ENCODE measurements around the gene CCDC134. TPM values are rescaled to one million over a fixed set of nuclear protein-coding genes. Genes with fewer than 3 reads are reported as not detected.

The CCDC134 gene
- total RNA-seq, 1 donor from 2014 or later: 16.9 TPM

DNA sequence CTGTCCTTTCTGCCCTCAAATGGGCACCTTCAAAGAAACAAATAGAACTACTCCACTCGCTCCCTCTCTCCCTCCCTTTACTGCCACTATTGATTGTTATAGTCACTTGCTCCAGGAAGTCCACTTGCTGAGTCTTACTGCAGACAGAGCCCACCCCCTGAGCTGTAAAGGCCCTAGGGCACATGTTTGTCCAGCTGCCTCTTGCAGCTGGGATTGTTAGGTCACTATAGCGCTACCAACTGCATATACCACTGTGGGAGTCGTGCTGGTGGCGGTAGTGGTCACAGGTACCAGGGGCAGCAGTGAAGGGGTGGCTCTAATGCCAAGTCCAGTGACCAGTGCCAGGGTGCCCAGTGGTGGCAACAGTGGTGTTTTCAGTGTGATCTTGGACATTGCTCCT lies 28.0 kb downstream of the CCDC134 start:
- Mint-ChIP-seq H3K36me3 (peaks cover 4% of the 10 kb centered on the region), H3K27me3 (ENCODE audit: low read depth) (no peaks in the 10 kb centered on the region), H3K27ac (peak overlapping the region; percentile 4), H3K9me3 (no peaks in the 10 kb centered on the region), H3K4me3 (no peak overlapping the region), H3K4me1 (peaks cover 22% of the 10 kb centered on the region)
- TF ChIP-seq, protein P1, sequence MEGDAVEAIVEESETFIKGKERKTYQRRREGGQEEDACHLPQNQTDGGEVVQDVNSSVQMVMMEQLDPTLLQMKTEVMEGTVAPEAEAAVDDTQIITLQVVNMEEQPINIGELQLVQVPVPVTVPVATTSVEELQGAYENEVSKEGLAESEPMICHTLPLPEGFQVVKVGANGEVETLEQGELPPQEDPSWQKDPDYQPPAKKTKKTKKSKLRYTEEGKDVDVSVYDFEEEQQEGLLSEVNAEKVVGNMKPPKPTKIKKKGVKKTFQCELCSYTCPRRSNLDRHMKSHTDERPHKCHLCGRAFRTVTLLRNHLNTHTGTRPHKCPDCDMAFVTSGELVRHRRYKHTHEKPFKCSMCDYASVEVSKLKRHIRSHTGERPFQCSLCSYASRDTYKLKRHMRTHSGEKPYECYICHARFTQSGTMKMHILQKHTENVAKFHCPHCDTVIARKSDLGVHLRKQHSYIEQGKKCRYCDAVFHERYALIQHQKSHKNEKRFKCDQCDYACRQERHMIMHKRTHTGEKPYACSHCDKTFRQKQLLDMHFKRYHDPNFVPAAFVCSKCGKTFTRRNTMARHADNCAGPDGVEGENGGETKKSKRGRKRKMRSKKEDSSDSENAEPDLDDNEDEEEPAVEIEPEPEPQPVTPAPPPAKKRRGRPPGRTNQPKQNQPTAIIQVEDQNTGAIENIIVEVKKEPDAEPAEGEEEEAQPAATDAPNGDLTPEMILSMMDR (IDR thresholded peaks at IDR 0.05; ENCODE audit: unreplicated experiment): no peak
- no peak for DNase-seq (ENCODE audit: low spot score in 2 of 2, unreplicated experiment in 2 of 2)

DNA sequence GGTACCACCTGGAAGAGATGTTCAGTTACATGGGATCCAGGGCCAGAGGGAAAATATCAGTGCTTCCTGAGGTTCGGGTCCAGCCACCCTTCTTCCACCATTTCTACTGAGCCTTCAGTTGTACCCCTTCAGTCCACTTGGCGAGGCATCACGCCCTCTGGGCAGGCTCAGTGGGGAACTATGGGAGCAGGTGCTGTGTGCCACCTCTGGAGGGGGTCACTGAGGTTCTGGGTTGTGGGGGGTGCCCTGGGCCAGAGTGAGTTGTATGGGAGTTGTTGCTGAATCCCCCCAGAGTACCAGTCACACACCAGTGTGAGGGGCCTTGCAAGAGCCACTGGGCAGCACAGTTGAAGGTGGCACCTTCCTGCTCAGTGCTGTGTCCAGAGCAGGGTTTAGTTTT lies 29.7 kb downstream of the CCDC134 start:
- no peak for DNase-seq (ENCODE audit: low spot score in 2 of 2, unreplicated experiment in 2 of 2)
- no peaks in the 10 kb centered on the region for H3K27me3 Mint-ChIP-seq (ENCODE audit: low read depth)
- TF ChIP-seq, protein P1 (IDR thresholded peaks at IDR 0.05; ENCODE audit: unreplicated experiment): no peak
- H3K36me3 Mint-ChIP-seq: peaks cover 4% of the 10 kb centered on the region
- H3K27ac Mint-ChIP-seq: no peak overlapping the region
- H3K4me1 Mint-ChIP-seq: peaks cover 34% of the 10 kb centered on the region
- no peaks in the 10 kb centered on the region for H3K9me3 Mint-ChIP-seq
- H3K4me3 Mint-ChIP-seq: no peak overlapping the region

DNA sequence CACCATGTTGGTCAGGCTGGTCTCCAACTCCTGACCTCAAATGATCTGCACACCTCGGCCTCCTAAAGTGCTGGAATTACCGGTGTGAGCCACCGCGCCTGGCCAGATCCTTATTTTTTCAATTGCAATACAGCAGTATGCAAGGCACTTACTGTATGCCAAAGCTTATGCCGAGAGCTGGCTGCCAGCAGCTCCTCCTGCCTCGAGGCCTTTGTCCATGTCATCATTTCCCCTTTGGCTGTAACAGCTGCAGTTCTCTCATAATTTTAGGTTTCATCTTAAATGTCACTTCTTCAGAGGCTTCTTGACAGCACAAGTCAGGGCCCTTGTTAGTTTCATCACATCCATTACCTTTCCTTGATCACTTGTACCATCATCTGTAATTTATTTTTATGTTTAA lies 30.9 kb downstream of the CCDC134 start:
- Mint-ChIP-seq H3K27me3 (ENCODE audit: low read depth) (no peaks in the 10 kb centered on the region), H3K9me3 (no peaks in the 10 kb centered on the region), H3K36me3 (peaks cover 6% of the 10 kb centered on the region), H3K27ac (peak overlapping the region; percentile 100), H3K4me1 (peaks cover 25% of the 10 kb centered on the region), H3K4me3 (no peak overlapping the region)
- DNase-seq (ENCODE audit: low spot score in 2 of 2, unreplicated experiment in 2 of 2): no peak
- TF ChIP-seq, protein P1 (IDR thresholded peaks at IDR 0.05; ENCODE audit: unreplicated experiment): no peak

DNA sequence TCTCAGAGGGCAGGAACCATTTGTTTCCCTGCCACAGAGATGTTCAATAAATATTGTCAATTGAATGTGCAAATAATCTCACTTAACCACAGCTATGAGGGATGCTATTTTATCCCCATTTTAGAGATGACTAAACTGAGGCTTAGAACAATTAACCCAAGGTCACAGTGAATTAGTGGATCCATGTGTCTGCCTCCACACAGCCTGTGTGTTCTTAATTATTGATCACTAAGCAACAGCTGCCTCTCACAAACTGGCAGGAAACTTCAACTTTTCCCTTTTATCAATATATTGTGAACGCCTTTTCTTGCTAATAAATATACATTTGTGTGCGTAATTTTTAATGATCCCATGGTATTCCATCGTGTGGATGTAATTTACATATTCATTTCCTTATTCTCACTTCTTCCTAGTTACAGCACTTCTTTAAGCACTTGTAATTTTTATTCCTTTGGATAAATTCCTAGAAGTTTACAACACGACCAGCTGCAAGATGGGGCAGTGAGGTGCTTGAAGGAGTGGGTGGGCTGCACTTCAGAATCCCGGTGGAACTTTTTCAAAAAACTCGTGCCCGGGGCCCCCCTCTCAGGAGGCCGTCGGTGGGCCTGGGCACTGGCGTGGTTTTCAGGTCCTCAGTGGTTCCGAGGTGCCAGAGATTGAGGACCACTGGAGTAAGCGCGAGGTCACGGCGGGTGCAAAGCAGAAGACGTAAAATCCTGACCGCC lies 31.5 kb downstream of the CCDC134 start:
- TF ChIP-seq, protein P1 (IDR thresholded peaks at IDR 0.05; ENCODE audit: unreplicated experiment): no peak
- peak overlapping the region; percentile 95 for H3K4me3 Mint-ChIP-seq
- H3K36me3 Mint-ChIP-seq: peaks cover 12% of the 10 kb centered on the region
- no peaks in the 10 kb centered on the region for H3K27me3 Mint-ChIP-seq (ENCODE audit: low read depth)
- peak overlapping the region; percentile 100 for H3K27ac Mint-ChIP-seq
- no peaks in the 10 kb centered on the region for H3K9me3 Mint-ChIP-seq
- peaks cover 25% of the 10 kb centered on the region for H3K4me1 Mint-ChIP-seq
- DNase-seq (ENCODE audit: low spot score in 2 of 2, unreplicated experiment in 2 of 2): no peak

DNA sequence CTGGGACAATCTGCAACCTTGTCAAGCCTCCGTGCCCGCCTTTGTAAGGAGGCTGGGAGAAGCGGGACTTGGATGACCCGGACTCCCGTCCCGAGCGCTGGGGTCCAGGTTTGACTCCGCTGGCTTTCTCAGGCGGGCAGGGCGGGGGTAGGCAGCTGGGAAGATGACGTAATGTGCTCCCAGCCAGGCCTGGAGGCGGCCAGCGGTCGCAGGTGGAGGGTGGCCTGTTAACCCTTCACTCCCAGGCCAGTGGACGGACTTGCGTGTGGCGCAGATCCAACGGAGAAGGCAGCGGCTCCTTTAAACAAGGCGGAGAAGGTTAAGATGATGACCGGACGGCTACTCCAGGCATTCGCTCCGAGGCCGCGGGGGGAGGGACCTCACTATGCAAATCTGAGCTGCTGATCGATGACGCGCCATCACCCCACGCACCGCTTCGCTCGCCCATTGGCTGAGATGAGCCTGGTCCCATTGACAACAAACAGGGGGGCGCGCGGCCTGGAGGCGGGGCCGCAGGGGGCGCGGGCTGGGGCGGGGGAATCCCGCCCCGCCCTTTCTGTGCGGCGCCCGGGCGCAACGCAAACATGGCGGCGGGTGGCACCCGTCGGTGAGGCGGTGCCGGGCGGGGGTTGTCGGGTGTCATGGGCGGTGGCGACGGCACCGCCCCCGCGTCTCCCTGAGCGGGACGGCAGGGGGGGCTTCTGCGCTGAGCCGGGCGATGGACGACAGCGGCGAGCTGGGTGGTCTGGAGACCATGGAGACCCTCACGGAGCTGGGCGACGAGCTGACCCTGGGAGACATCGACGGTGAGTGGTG lies 32.3 kb downstream of the CCDC134 start, which contains the start of gene SREBF2:
Gene SREBF2, plus strand, starts transcription at position 553 of the 816 bp plus-strand sequence. Its CDS starts 166 bp downstream, at position 719.
- Mint-ChIP-seq H3K4me3 (peak within 1 kb of the TSS; percentile 95), H3K9me3 (no peaks in the 10 kb centered on the region), H3K4me1 (peaks cover 21% of the 10 kb centered on the region), H3K27ac (peak within 1 kb of the TSS; percentile 100), H3K27me3 (ENCODE audit: low read depth) (no peaks in the 10 kb centered on the region), H3K36me3 (peaks cover 13% of the 10 kb centered on the region)
- TF ChIP-seq, protein P1 (IDR thresholded peaks at IDR 0.05; ENCODE audit: unreplicated experiment): no peak
- DNase-seq (ENCODE audit: low spot score in 2 of 2, unreplicated experiment in 2 of 2): peak; percentile 98

Data from mesothelial cell of epicardium (in vitro differentiated cells).